Trophoblast cell (in vitro differentiated cells and primary cell): ENCODE data around the gene CD93.

ENCODE experiments used
- DNase-seq, 2 donors: peaks; one replicate each; pipeline ENCODE4 v3.0.0-alpha.2; 2016
- H2AFZ ChIP-seq: 2 replicates; pipeline ENCODE4 v1.6.1; 2013; ENCODE audit warnings: low read length, moderate library complexity, mild to moderate bottlenecking; ENCODE audit not compliant: insufficient read depth, poor library complexity
- H2AK5ac ChIP-seq: 2 replicates; pipeline ENCODE4 v1.6.1; 2013; ENCODE audit warnings: mild to moderate bottlenecking, low read length
- H2BK120ac ChIP-seq: 2 replicates; pipeline ENCODE4 v1.6.1; 2013; ENCODE audit warnings: low read length, mild to moderate bottlenecking, moderate library complexity; ENCODE audit not compliant: insufficient read depth, poor library complexity
- H2BK12ac ChIP-seq: 2 replicates; pipeline ENCODE4 v1.6.1; 2013; ENCODE audit warnings: mild to moderate bottlenecking, low read length, moderate library complexity
- H2BK5ac ChIP-seq: 2 replicates; pipeline ENCODE4 v1.6.1; 2013; ENCODE audit warnings: low read length, low read depth, moderate library complexity, mild to moderate bottlenecking; ENCODE audit not compliant: poor library complexity
- H3K14ac ChIP-seq: 2 replicates; pipeline ENCODE4 v1.6.1; 2013; ENCODE audit warnings: mild to moderate bottlenecking, low read length
- H3K18ac ChIP-seq: 2 replicates; pipeline ENCODE4 v1.6.1; 2013; ENCODE audit warnings: mild to moderate bottlenecking, low read length
- H3K23ac ChIP-seq: 2 replicates; pipeline ENCODE4 v1.6.1; 2013; ENCODE audit warnings: low read length
- H3K27ac ChIP-seq: 2 replicates; pipeline ENCODE4 v1.5.1; 2013; ENCODE audit warnings: low read depth, mild to moderate bottlenecking, inconsistent platforms, low read length, moderate library complexity
- H3K27me3 ChIP-seq: 2 replicates; pipeline ENCODE4 v1.6.1; 2013; ENCODE audit warnings: inconsistent platforms, mild to moderate bottlenecking, low read length, moderate library complexity; ENCODE audit not compliant: insufficient read depth
- H3K36me3 ChIP-seq, 2 experiments: 1 replicate in 1 of 2; 2 replicates in 1 of 2; pipeline ENCODE4 v1.6.1; 2013; ENCODE audit warnings: low read length in 2 of 2, mild to moderate bottlenecking in 2 of 2, moderate library complexity in 1 of 2; ENCODE audit not compliant: insufficient read depth in 2 of 2, control insufficient read depth in 1 of 2
- H3K4ac ChIP-seq: 2 replicates; pipeline ENCODE4 v1.6.1; 2013; ENCODE audit warnings: low read depth, mild to moderate bottlenecking, low read length, moderate library complexity
- H3K4me1 ChIP-seq, 2 experiments: 1 replicate in 1 of 2; 2 replicates in 1 of 2; pipeline ENCODE4 v1.6.1; 2013; ENCODE audit warnings: low read length in 2 of 2, mild to moderate bottlenecking in 2 of 2, moderate library complexity in 1 of 2; ENCODE audit not compliant: insufficient read depth in 2 of 2, control insufficient read depth in 1 of 2
- H3K4me2 ChIP-seq: 2 replicates; pipeline ENCODE4 v1.6.1; 2013; ENCODE audit warnings: inconsistent platforms, mild to moderate bottlenecking, low read length, moderate library complexity
- H3K4me3 ChIP-seq: 2 replicates; pipeline ENCODE4 v1.5.1; 2013; ENCODE audit warnings: mild to moderate bottlenecking, low read depth, low read length, inconsistent platforms
- H3K79me1 ChIP-seq: one replicate; pipeline ENCODE4 v1.6.1; 2013; ENCODE audit warnings: low read length
- H3K79me2 ChIP-seq: 2 replicates; pipeline ENCODE4 v1.6.1; 2013; ENCODE audit warnings: low read length, mild to moderate bottlenecking; ENCODE audit not compliant: control insufficient read depth, insufficient read depth, poor library complexity
- H3K9ac ChIP-seq: 2 replicates; pipeline ENCODE4 v1.6.1; 2013; ENCODE audit warnings: mild to moderate bottlenecking, low read length
- H3K9me3 ChIP-seq: 2 replicates; pipeline ENCODE4 v1.6.1; 2013; ENCODE audit warnings: low read depth, mild to moderate bottlenecking, control low read depth, inconsistent platforms, low read length; ENCODE audit not compliant: insufficient read depth
- H4K12ac ChIP-seq: 2 replicates; pipeline ENCODE4 v1.6.1; 2013; ENCODE audit warnings: low read depth, mild to moderate bottlenecking, low read length, moderate library complexity
- H4K8ac ChIP-seq: 2 replicates; pipeline ENCODE4 v1.6.1; 2013; ENCODE audit warnings: low read depth, mild to moderate bottlenecking, low read length, moderate library complexity
- H4K91ac ChIP-seq: one replicate; pipeline ENCODE4 v1.6.1; 2013; ENCODE audit warnings: low read depth, mild to moderate bottlenecking, low read length, moderate library complexity
- WGBS: extraction: QIAGEN DNeasy Blood & Tissue Kit; methylation state at CpG from one replicate; pipeline ENCODE4 v1.1.7; 2013; ENCODE audit warnings: missing lambda C conversion rate; ENCODE audit not compliant: insufficient read length, insufficient coverage; ENCODE audit errors: extremely low coverage; 5-methylcytosine and 5-hydroxymethylcytosine counted together

CD93 gene

DNA sequence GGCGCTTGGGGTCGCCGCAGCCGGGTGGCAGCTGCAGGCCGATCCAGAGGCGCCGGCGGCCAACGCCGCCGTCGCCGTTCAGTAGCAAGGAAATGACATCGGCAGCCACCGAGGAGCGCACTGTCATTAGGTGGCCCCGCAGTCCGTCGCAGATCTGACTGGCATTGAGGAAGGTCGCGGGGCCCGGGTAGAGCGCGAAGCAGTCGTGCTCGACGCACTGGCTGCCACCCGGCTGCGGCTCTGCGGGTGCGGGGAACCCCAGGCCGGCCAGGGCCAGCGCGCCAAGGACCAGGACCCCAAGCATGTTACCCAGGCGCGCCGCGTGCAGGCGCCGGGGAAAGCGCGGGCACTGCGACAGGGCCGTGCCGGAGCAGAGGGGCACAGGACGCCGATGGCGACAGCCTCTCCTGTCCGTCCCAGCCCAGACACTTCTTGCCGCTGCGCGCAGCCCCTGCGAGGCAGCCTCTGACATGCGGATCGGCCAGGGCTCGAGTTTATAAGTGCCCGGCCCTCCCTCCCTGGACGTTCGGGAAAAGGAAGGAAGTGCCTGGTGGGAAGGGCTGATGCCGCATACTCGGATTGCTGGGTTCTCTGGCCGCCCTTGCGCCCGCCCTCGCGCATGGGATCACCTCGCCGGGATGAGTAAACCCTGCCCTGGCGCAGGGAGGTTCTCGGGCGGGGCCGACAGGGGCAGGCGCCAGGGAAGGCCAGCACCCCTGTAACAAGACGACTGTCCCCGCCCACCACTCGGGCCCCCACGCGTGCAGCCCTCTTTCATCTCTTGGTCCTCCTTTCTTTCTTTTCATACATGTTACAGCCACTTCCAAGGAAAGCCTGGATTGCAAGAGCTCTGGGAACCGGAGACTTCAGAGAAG, 36.7 kb downstream of the CD93 start, which contains the start of gene THBD:
THBD (minus strand) TSS at position 472 of the 875 bp plus-strand sequence; CDS start at position 304, 168 bp downstream.
- WGBS, result no CpG with 5 or more reads among the region's 79 CpGs

DNA sequence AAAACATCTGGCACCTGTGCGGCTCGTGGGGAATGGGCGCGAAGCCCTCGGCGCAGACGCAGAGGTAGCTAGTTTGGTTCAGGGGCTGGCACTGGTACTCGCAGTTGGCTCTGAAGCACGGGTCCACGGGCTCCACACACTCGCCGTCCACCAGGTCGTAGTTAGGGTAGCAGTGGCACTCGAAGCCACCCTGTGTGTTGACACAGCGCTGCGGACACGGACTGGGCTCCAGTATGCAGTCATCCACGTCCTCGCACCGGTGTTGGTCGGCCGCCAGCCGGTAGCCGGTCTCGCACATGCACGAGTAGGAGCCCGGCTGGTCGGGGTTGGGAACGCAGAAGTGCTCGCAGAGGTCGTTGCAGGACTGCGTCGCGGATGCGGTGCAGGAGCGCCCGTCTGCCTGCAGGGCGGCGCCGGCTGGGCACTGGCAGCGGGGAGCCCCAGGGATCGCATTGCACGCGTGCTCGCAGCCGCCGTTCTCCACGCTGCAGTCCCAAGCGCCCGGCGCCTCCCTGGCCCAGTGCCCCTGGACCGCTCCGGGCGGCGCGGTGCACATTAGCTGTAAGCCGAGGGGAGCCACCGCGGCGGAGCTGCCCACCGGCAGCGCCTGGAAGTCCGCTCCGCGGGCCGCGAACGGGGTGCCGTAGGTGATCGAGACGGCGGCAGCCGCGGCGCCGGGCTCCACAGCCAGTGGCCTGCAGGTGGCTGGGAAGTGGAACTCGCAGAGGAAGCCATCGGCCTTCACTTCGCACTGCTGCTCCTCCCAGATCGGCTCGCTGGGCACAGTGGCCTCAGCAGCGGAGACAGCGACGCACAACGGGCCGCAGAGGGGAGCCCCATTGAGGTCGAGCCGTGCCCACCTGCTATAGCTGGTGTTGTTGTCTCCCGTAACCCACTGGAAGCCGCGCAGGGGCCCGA, 37.6 kb downstream of the CD93 start:
- Histone ChIP-seq H3K4me2 (peak overlapping the region; percentile 71), H4K12ac (no peak overlapping the region), H3K9ac (no peak overlapping the region), H2BK12ac (no peak overlapping the region), H3K18ac (no peak overlapping the region), H3K4me1 (peaks cover 34 to 43% of the 10 kb centered on the region in 2 experiments), H3K9me3 (peaks cover 7% of the 10 kb centered on the region), H2AK5ac (no peak overlapping the region), H3K4ac (no peak overlapping the region), H4K8ac (no peak overlapping the region), H3K4me3 (peak overlapping the region; percentile 46), H3K36me3 (no peaks in the 10 kb centered on the region), H2BK120ac (no peak overlapping the region), H2AFZ (no peak overlapping the region), H3K27me3 (peaks cover 31% of the 10 kb centered on the region), H3K27ac (no peak overlapping the region), H3K79me1 (peaks cover 6% of the 10 kb centered on the region), H4K91ac (no peak overlapping the region), H3K14ac (no peak overlapping the region), H3K79me2 (peaks cover 2% of the 10 kb centered on the region), H3K23ac (no peak overlapping the region), H2BK5ac (no peak overlapping the region)
- DNase-seq, result peak; percentile 22 to 55
- no CpG with 5 or more reads among the region's 92 CpGs for WGBS

More for the DNA sequence above, 36.7 kb downstream of the CD93 start, which contains the start of gene THBD:
- no peak within 1 kb of the TSS for H3K27ac ChIP-seq
- H3K4me2 ChIP-seq, result peak within 1 kb of the TSS; percentile 71
- H4K8ac ChIP-seq, result no peak within 1 kb of the TSS
- no peak within 1 kb of the TSS for H4K12ac ChIP-seq
- H4K91ac ChIP-seq, result no peak within 1 kb of the TSS
- H2AK5ac ChIP-seq, result no peak within 1 kb of the TSS
- H3K23ac ChIP-seq, result no peak within 1 kb of the TSS
- H3K18ac ChIP-seq, result no peak within 1 kb of the TSS
- no peak within 1 kb of the TSS for H3K9ac ChIP-seq
- H3K14ac ChIP-seq, result no peak within 1 kb of the TSS
- peaks cover 7% of the 10 kb centered on the region for H3K9me3 ChIP-seq
- H3K4me1 ChIP-seq, result peaks cover 34 to 43% of the 10 kb centered on the region in 2 experiments
- no peak within 1 kb of the TSS for H3K4ac ChIP-seq
- peaks cover 2% of the 10 kb centered on the region for H3K79me2 ChIP-seq
- DNase-seq, result peak; percentile 35 to 65
- no peaks in the 10 kb centered on the region for H3K36me3 ChIP-seq
- H2BK5ac ChIP-seq, result no peak within 1 kb of the TSS
- peaks cover 6% of the 10 kb centered on the region for H3K79me1 ChIP-seq
- no peak within 1 kb of the TSS for H2BK12ac ChIP-seq
- peak within 1 kb of the TSS; percentile 52 for H2AFZ ChIP-seq
- H2BK120ac ChIP-seq, result no peak within 1 kb of the TSS
- peak within 1 kb of the TSS; percentile 50 for H3K4me3 ChIP-seq
- peaks cover 31% of the 10 kb centered on the region for H3K27me3 ChIP-seq

DNA sequence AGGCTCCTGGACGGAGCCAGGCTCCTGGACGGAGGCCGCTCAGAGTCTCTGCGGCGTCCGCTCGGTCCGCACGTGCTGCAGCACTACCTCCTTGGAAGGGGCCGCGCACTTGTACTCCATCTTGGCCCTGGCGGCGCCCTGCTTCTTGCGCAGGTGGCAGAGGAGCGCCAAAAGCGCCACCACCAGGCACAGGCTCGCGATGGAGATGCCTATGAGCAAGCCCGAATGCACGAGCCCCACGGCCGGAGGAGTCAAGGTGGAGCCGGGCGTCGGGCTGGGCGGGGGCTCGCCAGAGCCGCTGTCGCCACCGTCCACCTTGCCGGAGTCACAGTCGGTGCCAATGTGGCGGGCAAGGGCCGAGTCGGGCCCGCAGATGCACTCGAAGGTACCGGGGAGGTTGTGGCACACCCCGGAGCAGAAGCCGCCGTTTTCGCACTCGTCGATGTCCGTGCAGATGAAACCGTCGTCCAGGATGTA, 38.3 kb downstream of the CD93 start:
- peak overlapping the region; percentile 37 for H3K14ac ChIP-seq
- no peak overlapping the region for H2BK5ac ChIP-seq
- peaks cover 6% of the 10 kb centered on the region for H3K79me1 ChIP-seq
- no peak overlapping the region for H4K91ac ChIP-seq
- no peaks in the 10 kb centered on the region for H3K36me3 ChIP-seq
- H3K27ac ChIP-seq, result no peak overlapping the region
- H2AK5ac ChIP-seq, result peak overlapping the region; percentile 38
- H3K4ac ChIP-seq, result no peak overlapping the region
- H4K12ac ChIP-seq, result no peak overlapping the region
- no peak overlapping the region for H3K18ac ChIP-seq
- peak in 1 of 2 donors; percentile 14 for DNase-seq
- peaks cover 2% of the 10 kb centered on the region for H3K79me2 ChIP-seq
- no peak overlapping the region for H3K4me2 ChIP-seq
- H3K9me3 ChIP-seq, result peaks cover 7% of the 10 kb centered on the region
- H3K4me1 ChIP-seq, result peaks cover 34 to 43% of the 10 kb centered on the region in 2 experiments
- no CpG with 5 or more reads among the region's 47 CpGs for WGBS
- H2BK12ac ChIP-seq, result peak overlapping the region; percentile 23
- H2AFZ ChIP-seq, result no peak overlapping the region
- no peak overlapping the region for H3K4me3 ChIP-seq
- H4K8ac ChIP-seq, result no peak overlapping the region
- H3K27me3 ChIP-seq, result peaks cover 31% of the 10 kb centered on the region
- no peak overlapping the region for H2BK120ac ChIP-seq
- no peak overlapping the region for H3K9ac ChIP-seq
- no peak overlapping the region for H3K23ac ChIP-seq

GRCh38 chr20:23047001-23047737, 39.0 kb downstream of the CD93 start:
- peaks cover 6% of the 10 kb centered on the region for H3K79me1 ChIP-seq
- H3K23ac ChIP-seq, result no peak overlapping the region
- H4K8ac ChIP-seq, result no peak overlapping the region
- H2BK5ac ChIP-seq, result no peak overlapping the region
- H3K27me3 ChIP-seq, result peaks cover 31% of the 10 kb centered on the region
- H3K4me2 ChIP-seq, result no peak overlapping the region
- H2BK12ac ChIP-seq, result peak overlapping the region; percentile 23
- no peak overlapping the region for H3K4ac ChIP-seq
- peaks cover 34 to 43% of the 10 kb centered on the region in 2 experiments for H3K4me1 ChIP-seq
- H3K14ac ChIP-seq, result no peak overlapping the region
- H3K9ac ChIP-seq, result no peak overlapping the region
- H3K27ac ChIP-seq, result no peak overlapping the region
- WGBS, result no CpG with 5 or more reads among the region's 13 CpGs
- no peak overlapping the region for H3K18ac ChIP-seq
- DNase-seq, result no peak
- H3K9me3 ChIP-seq, result peaks cover 7% of the 10 kb centered on the region
- H3K79me2 ChIP-seq, result peaks cover 2% of the 10 kb centered on the region
- no peak overlapping the region for H2AK5ac ChIP-seq
- H3K4me3 ChIP-seq, result no peak overlapping the region
- H2BK120ac ChIP-seq, result no peak overlapping the region
- no peak overlapping the region for H2AFZ ChIP-seq
- no peak overlapping the region for H4K12ac ChIP-seq
- no peak overlapping the region for H4K91ac ChIP-seq
- H3K36me3 ChIP-seq, result no peaks in the 10 kb centered on the region
